H54 (cell line): ENCODE results near the gene TMEM222.
"Not testable (repeated sequence)": the region's sequence is repeated elsewhere in the genome, so short reads cannot be mapped to it uniquely, and the experiment has no call there.

ENCODE experiments used
- DNase-seq: peaks from one replicate; pipeline ENCODE4 v3.0.0; 2011; ENCODE audit warnings: low spot score, mixed read lengths; ENCODE audit not compliant: insufficient read length
- FAIRE-seq: peaks from 3 replicates; lab custom pipeline; 2011; peaks lifted over from hg19 to GRCh38; lab: Jason Lieb, UNC
- POLR2A ChIP-seq: IDR thresholded peaks from 2 replicates; pipeline ENCODE4 v1.6.1; 2011; ENCODE audit warnings: low read depth, mild to moderate bottlenecking, low read length

The TMEM222 gene

GRCh38 chr1:27377760-27378495 lies 56.0 kb downstream of the TMEM222 start:
- TF ChIP-seq POLR2A: no peak
- DNase-seq: no peak
- FAIRE-seq: no peak

GRCh38 chr1:27379564-27380122 lies 57.7 kb downstream of the TMEM222 start:
- FAIRE-seq (no peak), DNase-seq (no peak)
- TF ChIP-seq POLR2A: no peak

- DNase-seq (no peak), FAIRE-seq (no peak)
- no peak for TF ChIP-seq POLR2A
Observed at GRCh38 chr1:27380224-27380623, 58.3 kb downstream of the TMEM222 start.

GRCh38 chr1:27380766-27381733 lies 59.1 kb downstream of the TMEM222 start:
- FAIRE-seq (no peak), DNase-seq (no peak)
- TF ChIP-seq POLR2A: no peak

- no peak for DNase-seq
- TF ChIP-seq POLR2A: no peak
- no peak for FAIRE-seq
Observed at GRCh38 chr1:27381969-27382762, 60.2 kb downstream of the TMEM222 start.

- FAIRE-seq (no peak), DNase-seq (no peak)
- no peak for TF ChIP-seq POLR2A
Observed at GRCh38 chr1:27383039-27383605, 61.2 kb downstream of the TMEM222 start, which contains the start of gene CD164L2. Gene CD164L2, minus strand, starts transcription at chr1:27383333. Its CDS starts 94 bp downstream, at chr1:27383239.

GRCh38 chr1:27383661-27384060 lies 61.7 kb downstream of the TMEM222 start:
- DNase-seq: no peak
- TF ChIP-seq POLR2A: no peak
- FAIRE-seq: no peak

GRCh38 chr1:27384797-27385196 lies 62.8 kb downstream of the TMEM222 start:
- DNase-seq, FAIRE-seq: not testable (repeated sequence)
